Lung microvascular endothelial cell (primary cell): ENCODE measurements around the gene RUVBL2. TPM values are rescaled to one million over a fixed set of nuclear protein-coding genes. Genes with fewer than 3 reads are reported as not detected.
A peak's percentile ranks its signal among the peaks of the same experiment; 100 is the strongest.

ENCODE experiments used
- DNase-seq, 2 donors: peaks; one replicate each; pipeline versions ENCODE4 v3.0.0 to v3.0.0-alpha.2; 2010; ENCODE audit warnings: low read depth in 2 of 2
- total RNA-seq: library from RNA; depleted of rRNA; stranded (reverse); fragments of >200 nt; gene quantifications from 2 replicates; pipeline ENCODE4 v1.2.1, GENCODE V29; 2014

Gene RUVBL2
- total RNA-seq, 1 donor from 2014 or later, result 113 TPM

DNA sequence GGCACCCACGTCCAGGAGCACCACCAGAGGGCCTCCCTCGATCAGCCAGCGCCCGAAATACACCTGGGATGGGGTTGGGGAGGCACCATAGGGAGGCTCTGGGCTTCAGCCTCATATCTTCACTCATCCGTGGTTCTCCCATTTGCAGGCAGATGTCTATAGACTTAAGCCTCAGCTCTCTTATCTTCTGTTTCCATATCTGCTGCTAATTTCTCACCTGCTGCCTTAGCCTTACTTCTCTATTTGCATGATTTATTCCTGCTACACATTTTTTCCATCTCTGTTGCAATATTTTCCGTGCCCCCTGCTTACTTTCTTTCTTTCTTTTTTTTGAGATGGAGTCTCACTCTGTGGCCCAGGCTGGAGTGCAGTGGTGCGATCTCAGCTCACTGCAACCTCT is 6.4 kb upstream of the RUVBL2 start:
- no peak for DNase-seq

DNA sequence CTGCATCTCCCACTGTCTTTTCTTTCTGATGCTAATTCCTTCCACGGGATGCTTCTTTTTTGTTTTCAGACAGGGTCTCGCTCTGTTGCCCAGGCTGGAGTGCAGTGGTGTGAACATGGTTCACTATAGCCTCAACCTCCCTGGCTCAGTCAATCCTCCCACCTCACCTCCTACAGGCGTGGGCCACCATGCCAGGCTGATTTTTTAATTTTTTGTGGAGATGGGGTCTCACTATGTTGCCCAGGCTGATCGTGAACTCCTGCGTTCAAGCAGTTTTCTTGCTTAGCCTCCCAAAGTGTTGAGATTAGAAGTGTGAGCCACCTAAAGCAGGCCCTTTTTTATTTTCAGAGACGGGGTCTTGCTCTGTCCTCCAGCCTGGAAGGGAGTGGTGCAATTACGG is 5.4 kb upstream of the RUVBL2 start:
- no peak for DNase-seq

DNA sequence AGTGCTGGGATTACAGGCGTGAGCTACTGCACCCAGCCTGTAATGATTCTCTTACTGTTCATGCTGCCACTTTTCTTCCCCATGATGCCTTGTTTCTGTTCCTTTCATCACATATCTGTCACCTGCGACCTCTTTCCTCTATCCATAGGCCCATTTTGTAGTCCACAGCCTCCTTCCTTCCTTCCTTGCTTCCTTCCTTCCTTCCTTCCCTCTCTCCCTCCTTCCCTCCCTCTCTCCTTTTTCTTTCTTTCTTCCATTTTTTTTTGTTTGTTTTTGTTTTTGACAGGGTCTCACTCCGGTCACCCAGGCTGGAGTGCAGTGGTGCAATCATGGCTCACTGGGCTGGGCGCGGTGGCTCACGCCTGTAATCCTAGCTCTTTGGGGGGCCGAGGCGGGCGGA is 4.8 kb upstream of the RUVBL2 start:
- no peak for DNase-seq

DNA sequence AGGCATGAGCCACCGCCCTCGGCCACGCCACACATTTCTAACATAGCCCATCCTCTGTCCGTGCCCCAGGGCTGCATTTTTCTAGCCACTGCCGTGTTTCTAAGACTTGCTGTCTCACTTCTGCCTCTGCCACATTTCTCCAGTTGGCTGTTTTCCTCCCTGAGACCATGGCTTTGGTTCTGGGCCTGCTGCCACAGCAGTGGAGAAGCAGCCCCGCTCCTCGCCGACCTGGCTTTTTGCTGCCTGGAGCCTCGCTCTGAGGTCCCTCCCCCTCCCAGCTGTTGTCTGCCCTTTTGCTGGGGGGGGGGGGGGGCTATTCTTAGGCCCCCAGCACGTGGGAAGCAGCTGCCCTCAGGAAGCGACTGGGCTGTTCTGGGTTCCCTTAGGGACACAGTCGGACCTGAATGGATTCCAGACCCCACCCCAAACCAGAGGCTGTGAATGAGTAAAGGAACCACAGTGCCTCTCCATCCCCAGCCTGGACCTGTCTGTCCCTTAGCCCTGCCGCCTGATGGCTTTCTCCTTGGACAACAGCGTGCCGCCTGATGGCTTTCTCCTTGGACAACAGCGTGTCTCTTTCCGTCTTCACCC is 3.9 kb upstream of the RUVBL2 start:
- no peak for DNase-seq

DNA sequence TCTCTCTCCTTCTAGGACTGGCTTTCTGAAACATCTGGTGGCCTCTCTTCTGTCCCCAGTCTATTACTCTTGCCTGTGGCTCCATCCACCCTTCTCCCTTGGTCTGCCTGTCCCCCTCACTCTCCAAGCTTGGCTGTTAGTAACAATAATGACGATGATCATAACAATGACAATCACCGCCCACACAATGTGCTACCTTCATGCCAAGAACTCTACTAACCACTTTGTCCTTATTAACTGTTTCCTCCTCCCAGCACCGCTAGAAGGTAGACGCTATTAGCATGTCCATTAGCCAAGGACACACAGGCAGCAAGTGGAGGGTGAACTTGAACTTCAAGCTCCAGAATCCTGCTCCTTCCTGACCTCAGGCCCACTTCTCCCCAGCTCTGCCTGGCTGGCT is 3.3 kb upstream of the RUVBL2 start:
- peak in 1 of 2 donors; percentile 47 for DNase-seq

DNA sequence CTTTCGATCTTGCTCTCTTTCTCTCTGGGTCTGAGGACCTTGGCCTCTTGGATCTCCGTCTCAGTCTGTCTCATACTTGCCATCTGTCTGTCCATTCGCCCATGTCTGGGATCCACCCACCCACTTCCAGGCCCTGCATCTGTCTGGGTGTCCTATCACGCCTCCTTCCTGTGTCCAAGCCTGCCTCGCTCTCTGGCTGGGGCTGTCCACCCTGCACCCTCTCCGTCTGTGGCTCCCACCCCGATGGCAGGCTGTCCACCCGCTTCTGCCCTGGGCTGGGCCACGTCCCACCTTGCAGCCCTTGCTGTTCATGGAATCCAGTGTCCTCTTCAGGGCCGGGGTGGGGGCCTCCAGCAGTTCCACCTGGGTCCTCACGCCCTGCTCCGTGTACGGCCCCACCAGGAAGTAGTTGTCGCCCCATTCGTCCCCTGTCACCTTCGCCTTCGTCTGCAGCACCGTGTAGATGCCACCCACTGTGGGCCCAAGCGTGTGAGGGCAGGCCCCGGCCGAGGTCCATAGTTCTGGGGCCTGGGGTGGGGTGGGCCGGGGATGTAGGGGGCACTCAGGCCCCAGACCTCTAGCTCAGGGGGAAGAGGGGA is 2.6 kb upstream of the RUVBL2 start:
- no peak for DNase-seq

DNA sequence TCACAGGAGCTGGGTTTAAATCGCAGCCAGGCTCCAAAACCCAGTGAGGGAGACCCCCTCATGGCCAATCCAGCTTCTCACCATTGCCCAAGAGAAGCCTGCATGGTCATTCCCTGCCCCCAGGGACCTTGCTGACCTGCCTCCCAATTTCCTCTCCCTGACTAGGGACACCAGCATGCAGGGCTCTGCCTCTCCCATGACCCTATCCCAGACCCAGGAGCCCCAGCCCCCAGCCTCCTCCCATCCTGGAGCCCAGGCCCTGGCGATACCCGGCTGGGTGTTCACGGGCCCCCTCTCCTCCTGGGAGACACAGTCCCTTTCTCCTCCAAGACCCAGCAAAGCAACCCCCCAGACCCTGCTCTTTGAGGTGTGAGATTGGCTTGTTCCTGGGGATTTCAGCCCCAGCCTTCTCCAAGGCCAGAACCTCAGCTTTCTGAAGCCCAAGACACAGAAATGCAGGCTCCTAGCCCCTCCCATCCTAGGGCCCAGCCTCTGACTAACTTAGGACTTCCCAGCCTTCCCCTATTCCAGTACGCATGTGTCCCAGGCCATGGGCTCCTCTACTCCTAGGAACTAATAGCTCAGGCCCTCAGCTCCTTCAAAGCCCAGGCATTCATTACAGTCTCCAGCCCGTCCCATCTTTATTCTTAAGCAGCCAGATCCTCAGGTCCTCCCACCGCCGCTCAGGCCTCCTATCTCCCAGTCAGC is 1.7 kb upstream of the RUVBL2 start:
- DNase-seq, result peak; percentile 19 to 81

DNA sequence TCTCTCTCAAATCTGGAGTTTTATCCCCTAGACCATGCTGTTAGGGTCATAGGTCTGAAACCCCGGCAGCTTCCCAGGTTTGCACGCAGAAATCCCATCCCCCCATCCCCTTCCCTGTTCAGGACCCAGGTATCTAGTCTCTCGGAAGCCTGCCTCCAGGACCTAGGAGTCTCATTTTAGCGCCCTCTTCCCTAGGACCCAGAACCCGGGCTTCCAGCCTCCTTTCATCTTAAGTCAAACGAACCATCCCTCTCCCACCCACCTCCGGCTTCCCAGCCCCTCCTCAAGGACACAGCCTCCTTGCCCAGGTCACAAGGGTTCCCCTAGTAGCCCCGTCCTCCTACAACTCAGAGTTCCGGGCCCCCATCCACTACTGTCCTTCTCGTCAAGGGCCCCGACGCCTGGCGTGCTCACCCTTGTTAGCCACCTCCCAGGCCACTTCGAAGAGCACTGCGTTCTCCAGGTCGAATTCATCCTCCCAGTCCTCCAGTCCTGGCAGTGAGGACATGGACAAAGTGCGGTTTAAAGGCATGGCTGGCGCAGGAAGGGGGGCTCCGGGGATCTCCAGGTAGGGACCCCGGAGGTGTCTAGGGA is 1.0 kb upstream of the RUVBL2 start:
- DNase-seq, result peak in 1 of 2 donors; percentile 10

DNA sequence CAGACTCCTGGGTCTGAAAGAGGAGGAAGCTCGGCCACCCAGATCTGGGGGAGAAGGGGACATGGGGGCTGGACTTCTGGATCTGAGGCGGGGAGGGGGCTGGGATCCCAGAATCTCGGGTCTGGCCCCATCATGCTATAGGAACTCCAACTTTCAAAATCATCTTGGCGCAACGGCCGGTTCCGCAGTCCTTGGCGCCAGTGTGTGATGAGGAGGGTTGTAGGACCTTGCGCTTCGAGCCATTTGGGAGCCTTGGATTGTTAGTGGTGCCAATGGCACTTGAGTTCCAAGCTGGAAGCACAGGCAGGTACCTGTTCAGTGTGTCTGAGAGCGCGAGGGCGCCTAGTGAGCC is 324 bp downstream of the RUVBL2 start:
- no peak for DNase-seq

DNA sequence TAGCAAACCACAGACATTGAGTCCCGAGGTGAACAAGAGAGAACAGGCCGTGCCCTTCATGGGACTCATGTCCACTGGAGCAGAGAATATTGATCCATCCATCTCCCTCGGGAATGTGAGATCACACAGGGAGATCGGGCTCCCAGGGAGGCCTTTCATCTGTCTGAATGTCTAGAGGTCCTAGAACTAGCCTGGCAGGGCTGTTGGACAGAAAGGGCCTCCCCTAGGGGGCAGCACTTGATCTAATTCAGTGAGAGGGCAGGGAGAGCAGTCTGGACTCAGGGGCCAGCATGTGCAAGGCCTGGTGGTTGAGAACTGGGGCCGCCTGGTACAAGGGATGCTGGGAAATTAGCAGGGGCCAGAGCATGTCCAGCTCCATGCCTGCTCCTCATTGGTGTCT is 4.3 kb downstream of the RUVBL2 start:
- DNase-seq, result peak; percentile 66 to 69

DNA sequence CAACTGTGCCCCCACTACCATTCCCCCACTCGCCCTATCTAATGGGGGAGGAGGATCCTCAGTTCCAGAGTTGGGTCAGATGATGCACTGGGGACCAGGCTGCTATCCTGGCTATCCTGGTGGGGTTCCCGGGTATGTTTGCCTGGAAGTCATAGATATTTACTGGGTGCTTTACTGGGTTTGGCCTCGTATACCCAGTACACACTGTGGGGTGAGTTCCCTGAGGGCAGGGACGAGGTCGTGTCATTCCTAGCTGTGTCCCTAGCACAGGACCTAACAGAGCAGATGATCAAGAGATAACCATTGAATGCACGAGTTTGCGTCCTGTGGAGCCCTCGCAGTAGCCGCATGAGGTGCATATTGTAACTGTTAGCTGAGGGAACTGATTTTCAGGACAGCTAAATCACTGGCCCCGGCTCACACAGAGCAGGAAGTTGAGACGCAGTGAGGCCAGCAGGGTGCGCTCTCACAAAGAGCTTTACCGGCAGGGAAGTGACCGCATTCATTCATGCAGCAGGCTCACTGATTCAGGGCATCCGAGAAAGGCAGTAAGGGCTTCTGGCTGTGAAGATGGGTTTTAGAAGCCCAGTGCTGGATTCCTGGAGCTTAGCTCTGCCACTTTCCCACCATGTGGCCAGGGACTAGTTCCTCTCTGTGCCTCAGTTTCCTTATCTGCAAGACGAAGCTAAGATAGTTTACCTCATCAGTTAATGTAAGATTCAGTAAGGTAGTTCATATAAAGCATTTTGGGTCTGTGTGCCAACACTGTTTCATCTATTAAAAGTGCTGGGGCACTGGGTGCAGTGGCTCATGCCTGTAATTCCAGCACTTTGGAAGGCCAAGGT is 6.0 kb downstream of the RUVBL2 start:
- DNase-seq, result peak; percentile 82 to 86

DNA sequence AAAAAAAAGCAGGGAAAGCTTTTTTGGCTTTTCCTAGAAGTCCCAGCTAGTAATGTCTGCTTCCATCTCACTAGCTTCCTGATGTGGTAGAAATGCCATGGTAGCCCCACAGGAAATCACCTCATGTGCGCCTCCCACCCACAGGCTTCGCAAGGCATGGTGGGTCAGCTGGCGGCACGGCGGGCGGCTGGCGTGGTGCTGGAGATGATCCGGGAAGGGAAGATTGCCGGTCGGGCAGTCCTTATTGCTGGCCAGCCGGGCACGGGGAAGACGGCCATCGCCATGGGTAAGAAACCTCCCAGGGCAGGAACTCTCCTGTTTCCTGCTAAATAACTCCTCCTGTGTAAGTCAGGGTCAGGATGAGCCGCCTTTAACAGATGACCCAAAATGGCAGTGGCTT is 10.4 kb downstream of the RUVBL2 start:
- DNase-seq, result no peak

DNA sequence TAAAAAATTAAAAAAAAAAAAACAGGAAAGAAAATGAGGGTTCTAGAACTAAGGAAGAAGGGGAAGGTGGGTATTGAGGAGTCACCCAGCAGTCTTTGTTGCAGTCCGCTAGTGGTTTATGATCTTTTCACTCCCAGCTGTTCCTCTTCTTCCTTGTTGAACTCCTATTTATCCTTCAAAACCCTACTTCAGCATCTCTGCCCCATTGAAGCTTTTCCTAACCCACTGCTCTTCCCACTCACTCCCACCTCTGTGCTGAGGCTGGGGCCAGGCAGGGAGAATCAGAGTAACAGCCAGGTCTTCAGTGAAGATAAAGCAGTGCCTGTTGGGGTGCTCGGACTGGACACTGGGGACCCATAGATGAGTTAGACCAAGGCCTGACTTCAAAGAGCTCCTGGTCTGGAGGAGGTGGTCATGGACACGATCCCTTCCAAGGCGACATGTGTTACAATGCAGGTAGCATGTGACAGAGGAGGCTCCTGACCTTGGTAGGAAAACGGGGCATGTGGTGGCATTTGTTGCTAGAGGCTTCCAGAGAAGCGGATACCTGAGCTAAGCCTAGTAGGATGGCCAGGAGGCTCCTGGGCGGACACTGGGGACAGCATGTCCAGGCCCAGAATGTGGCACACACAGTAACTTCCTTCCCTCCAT is 11.4 kb downstream of the RUVBL2 start:
- DNase-seq, result no peak

DNA sequence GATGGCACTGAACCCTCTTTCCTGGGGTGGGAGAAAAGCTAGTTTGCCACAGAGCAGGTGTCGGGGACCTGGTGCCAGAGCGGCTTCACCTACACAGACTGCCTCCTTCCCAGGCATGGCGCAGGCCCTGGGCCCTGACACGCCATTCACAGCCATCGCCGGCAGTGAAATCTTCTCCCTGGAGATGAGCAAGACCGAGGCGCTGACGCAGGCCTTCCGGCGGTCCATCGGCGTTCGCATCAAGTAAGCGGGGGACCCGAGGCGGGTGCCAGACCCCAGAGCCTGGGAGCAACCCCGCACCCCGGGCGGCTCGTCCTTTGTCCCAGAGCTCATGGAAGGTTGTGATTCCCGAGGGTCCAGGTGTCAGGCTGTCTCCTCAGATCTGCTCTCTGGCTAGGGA is 13.2 kb downstream of the RUVBL2 start:
- DNase-seq, result no peak

DNA sequence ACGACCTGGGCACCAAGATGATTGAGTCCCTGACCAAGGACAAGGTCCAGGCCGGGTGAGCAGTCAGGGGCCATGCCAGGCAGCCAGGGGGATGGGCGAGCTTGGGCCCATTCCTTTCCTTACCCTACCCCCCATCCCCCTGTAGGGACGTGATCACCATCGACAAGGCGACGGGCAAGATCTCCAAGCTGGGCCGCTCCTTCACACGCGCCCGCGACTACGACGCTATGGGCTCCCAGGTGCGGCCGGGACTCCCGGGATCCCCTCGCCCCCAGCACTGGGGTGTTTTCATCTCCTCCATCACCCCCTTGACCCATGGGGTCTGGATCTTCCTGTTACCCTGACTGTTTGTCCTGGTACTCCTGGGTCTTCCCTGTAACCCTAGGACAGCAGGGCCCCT is 16.1 kb downstream of the RUVBL2 start:
- no peak for DNase-seq

DNA sequence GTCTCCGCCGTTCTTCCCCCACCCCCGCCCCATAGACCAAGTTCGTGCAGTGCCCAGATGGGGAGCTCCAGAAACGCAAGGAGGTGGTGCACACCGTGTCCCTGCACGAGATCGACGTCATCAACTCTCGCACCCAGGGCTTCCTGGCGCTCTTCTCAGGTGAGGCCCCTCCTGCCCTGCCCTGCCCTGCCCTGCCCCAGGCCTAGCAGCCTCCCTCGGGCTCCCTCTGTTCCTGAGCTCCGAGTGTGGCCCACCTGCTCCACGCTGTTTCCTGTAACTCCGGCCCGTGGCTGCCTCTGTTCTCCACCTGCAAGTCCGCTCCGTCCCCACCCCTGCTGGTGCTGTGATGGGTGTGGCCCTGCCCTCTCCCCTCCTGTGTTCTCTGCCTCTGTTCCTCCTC is 16.8 kb downstream of the RUVBL2 start:
- no peak for DNase-seq

DNA sequence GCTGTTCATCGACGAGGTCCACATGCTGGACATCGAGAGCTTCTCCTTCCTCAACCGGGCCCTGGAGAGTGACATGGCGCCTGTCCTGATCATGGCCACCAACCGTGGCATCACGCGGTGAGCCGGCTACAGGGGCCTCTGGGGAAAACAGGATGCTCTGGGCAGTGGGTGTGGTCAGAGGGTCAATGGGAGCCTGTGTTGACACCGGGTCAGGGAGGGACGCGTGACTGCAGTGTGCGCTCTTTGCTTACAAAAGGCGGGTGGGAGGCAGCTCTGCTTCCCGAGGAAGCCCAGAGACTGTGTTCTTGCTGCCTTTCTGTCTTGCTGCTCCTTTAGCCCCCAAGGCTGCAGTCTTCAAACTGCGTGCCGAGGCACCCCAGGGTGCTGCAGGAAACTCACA is 17.5 kb downstream of the RUVBL2 start:
- no peak for DNase-seq

DNA sequence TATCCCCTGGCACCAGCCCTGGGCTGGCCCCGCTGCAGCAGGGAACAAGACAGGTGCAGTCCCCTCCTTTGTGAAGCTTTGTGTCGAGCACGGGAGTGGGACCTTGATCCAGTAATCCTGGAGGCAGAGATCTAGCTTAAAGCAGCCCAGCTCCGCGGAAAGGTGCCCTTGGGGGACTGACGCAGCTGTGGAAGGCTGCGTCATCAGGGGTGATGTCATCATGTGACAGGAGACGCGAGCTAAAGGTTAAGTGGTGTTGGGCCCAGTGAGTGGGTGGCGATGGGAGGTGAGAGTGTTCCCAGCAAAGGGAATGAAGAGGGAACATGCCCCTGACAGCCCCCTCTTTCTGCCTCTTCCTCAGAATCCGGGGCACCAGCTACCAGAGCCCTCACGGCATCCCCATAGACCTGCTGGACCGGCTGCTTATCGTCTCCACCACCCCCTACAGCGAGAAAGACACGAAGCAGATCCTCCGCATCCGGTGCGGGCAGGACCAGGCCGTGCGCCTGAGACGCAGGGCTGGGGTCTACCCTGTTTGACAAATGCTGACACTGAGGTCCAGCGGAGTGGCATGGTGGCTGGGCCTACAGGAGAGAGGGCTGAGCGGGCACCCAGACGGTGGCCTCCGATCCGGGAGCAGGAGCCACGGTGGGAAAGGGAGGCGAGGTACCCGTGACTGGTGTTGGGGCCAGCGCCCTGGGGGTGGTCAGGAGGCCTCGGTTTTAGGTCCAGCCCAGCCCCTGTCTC is 20.6 kb downstream of the RUVBL2 start:
- DNase-seq, result no peak

DNA sequence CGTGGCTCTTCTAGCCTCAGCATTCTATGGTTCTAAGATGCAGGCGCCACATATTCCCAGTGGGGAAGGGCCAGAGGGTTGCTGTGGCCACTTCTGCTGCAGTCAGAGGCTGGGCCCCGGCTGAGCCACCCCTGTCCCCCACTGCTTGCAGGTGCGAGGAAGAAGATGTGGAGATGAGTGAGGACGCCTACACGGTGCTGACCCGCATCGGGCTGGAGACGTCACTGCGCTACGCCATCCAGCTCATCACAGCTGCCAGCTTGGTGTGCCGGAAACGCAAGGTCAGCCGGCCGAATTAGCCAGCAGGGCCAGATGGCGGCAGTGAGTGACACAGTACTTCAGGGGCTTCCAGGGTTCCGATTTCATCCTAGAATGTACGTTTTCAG is 21.2 kb downstream of the RUVBL2 start:
- DNase-seq, result no peak

DNA sequence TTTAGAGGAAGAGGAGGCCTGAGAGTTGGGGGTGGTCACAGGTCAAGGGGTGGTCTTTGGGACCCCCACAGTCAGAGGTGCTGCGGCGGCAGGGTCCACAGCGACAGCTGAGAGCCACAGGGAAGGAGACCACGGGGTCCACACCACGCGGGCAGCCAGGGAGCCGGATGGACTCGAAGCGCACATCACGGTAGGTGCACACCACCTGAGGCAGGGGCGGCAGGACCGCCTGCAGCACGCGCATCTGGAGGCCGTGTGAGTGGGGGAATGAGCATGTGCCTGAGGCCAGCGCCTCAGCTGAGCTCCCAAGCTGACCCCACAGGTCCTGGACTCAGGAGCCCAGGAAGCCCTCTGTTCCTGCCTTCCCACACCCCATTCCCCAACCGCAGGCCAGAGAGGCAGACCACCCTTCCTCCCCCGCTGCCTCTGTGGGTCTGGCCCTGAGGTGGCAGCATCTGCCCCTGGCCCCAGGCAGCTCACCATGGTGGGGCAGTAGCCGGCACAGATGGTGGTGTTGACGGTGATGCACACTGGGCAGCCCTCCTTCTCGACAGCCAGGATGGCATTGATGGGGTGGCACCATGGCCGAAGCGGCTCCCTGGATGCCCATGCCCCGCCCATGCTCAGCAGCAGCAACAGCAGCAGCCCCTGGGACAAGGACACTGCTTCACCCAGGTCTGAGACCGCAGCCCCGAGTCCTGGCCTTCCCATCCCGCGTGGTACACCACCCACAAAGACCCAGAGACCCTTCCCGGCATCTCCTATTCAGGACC is 22.6 kb downstream of the RUVBL2 start:
- no peak for DNase-seq
